ENCODE data around the gene XCR1.

XCR1 gene

GRCh38 chr3:45979378-45979777 lies 47.9 kb downstream of the XCR1 start:
- in situ Hi-C loops (cut with MboI; ENCODE audit: low sequenced_read_pairs): no loop called here

GRCh38 chr3:45978006-45978761 lies 49.1 kb downstream of the XCR1 start:
- Histone ChIP-seq H3K4me3 (no peak overlapping the region), H3K4me1 (no peaks in the 10 kb centered on the region), H3K9me3 (no peaks in the 10 kb centered on the region), H3K36me3 (replicated peaks) (peaks cover 77% of the 10 kb centered on the region), H3K27me3 (ENCODE audit: low read depth) (no peaks in the 10 kb centered on the region)
- no peak for DNase-seq (ENCODE audit: low spot score in 2 of 2)
- in situ Hi-C loops (cut with MboI; ENCODE audit: low sequenced_read_pairs): no loop called here

More at GRCh38 chr3:45979378-45979777, 47.9 kb downstream of the XCR1 start:
- peaks cover 87% of the 10 kb centered on the region for H3K36me3 ChIP-seq (replicated peaks)
- DNase-seq (ENCODE audit: low spot score in 2 of 2): no peak
- no peak overlapping the region for H3K4me3 ChIP-seq
- no peaks in the 10 kb centered on the region for H3K27me3 ChIP-seq (ENCODE audit: low read depth)
- no peaks in the 10 kb centered on the region for H3K9me3 ChIP-seq
- no peaks in the 10 kb centered on the region for H3K4me1 ChIP-seq

DNA sequence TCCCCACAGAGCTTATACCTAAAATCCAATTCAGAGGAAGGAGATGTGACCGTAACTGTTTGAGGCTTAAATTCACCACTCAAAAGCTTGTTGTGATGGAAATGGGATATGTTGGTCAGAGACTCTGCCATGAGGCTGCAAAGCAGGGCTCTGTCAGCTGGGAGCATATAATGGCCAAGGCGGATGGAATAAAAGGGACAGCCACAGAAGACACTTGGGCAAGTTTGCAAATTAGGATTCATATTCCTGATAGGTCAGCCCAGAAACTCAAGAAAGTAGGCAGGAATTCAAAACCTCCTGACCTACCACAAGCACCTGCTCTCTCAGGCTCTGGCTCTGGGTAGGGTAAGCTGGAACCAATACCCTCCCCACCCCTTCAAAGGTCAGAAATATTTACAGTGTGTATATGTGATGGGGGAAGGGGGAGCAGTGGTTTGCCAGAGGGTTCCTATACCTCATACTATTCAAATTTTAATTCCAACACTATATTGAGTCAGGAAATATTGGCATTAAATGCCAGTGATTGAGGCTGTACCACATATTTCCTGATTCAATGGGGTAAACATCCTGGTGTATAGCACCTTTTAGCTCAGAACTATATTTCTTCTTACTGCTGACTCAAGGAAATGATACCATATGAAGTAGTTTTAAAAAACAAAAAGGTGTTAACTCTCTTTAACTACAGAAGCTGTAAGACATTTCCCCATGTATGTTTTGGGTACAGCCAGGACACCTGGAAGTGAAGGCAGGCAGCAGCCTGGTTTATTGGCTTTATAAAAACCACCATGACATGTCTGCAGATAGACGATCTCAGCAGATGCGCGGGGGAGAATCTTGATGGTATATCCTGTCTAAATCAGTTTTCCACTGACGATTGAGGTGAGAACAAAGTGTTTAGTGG lies 50.8 kb downstream of the XCR1 start:
- no peaks in the 10 kb centered on the region for H3K27me3 ChIP-seq (ENCODE audit: low read depth)
- H3K4me1 ChIP-seq: no peaks in the 10 kb centered on the region
- peaks cover 66% of the 10 kb centered on the region for H3K36me3 ChIP-seq (replicated peaks)
- no peak for DNase-seq (ENCODE audit: low spot score in 2 of 2)
- H3K4me3 ChIP-seq: no peak overlapping the region
- H3K9me3 ChIP-seq: no peaks in the 10 kb centered on the region
- in situ Hi-C loops (cut with MboI; ENCODE audit: low sequenced_read_pairs): no loop called here

DNA sequence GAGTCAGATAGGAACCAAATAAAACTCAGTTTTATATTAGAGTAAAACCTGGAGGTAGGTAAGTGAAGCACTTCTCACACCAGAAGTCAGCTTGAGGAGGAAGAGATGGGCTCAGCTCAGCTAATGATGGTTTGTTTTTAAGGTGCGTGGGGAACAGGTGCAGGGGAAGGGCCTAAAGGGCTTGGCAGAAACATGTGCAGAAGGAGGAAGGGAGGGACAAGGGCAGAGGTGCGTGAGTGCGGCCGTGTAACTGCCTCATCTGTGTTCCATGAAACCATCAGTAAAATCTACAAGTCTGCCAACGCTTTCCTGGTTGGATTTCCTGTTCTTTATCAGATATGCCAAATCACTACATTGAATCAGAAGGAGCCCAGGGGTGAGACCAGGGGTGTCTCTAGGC lies 51.6 kb downstream of the XCR1 start:
- Histone ChIP-seq H3K9me3 (no peaks in the 10 kb centered on the region), H3K4me1 (no peaks in the 10 kb centered on the region), H3K27me3 (ENCODE audit: low read depth) (no peaks in the 10 kb centered on the region), H3K36me3 (replicated peaks) (peaks cover 58% of the 10 kb centered on the region), H3K4me3 (no peak overlapping the region)
- no peak for DNase-seq (ENCODE audit: low spot score in 2 of 2)
- in situ Hi-C loops (cut with MboI; ENCODE audit: low sequenced_read_pairs): no loop called here

DNA sequence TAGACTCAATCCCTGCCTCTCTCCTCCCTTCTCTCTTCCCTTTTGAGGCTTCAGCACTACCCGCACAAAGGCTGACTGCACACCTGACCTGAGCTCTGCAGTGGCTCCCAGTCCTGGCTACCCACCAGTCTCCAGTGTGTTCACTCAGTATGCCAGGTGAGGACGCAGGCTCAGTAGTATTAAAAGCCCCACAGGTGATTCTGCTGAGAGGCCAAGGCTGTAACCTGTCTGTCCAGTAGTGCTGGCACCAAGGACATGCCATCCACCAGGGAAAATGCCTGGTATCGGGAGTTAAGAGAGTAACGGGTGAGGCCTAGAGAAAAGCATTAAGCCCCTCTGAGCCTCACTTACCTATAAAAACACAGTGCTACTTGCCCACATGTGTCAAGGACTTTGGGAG lies 52.6 kb downstream of the XCR1 start:
- no peak for DNase-seq (ENCODE audit: low spot score in 2 of 2)
- Histone ChIP-seq H3K4me1 (no peaks in the 10 kb centered on the region), H3K4me3 (no peak overlapping the region), H3K9me3 (no peaks in the 10 kb centered on the region), H3K27me3 (ENCODE audit: low read depth) (no peaks in the 10 kb centered on the region), H3K36me3 (replicated peaks) (peaks cover 53% of the 10 kb centered on the region)
- in situ Hi-C loops (cut with MboI; ENCODE audit: low sequenced_read_pairs): no loop called here

DNA sequence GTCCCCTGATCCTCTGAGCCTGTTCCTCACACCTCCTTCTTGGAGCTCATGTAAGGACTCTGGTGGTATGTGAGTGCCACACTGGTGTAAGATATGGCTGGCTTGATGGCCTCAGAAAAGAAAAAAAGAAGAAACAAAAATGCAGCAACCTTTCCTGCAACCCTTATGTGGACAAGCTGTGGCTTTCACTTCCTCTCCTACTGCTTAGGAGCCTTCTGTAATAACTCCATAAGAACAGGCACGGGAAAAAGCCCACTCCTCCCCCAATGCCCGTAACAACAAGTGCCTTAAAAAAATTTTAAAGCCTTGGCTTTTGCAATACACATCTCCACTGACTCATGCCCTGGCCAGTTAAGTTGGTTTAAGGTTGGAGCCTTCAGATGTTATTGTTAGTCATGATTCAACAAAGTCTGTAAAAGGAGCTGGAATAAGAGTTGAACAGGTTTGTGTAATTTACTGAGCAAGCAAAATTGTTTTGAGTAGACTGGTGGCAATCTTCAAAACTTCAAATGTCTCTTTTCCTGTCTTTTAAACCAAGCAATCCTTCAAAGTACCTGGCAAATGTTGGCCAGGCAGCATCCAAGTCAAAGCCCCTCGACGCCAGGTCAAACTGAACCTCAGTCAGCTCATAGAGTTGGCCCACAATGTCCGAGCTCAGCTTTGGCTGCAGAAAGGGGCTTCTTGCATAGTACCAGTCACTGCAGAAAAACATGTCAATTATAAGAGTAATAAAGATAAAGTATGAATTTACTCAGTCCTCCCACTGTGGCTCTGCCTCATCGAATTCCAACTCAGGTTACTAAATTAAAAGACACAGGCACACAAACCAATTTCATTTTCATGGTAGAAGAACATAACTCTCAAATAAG lies 54.5 kb downstream of the XCR1 start:
- Histone ChIP-seq H3K36me3 (replicated peaks) (peaks cover 54% of the 10 kb centered on the region), H3K4me3 (no peak overlapping the region), H3K27me3 (ENCODE audit: low read depth) (no peaks in the 10 kb centered on the region), H3K9me3 (no peaks in the 10 kb centered on the region), H3K4me1 (no peaks in the 10 kb centered on the region)
- in situ Hi-C loops (cut with MboI; ENCODE audit: low sequenced_read_pairs): no loop called here
- DNase-seq (ENCODE audit: low spot score in 2 of 2): no peak

DNA sequence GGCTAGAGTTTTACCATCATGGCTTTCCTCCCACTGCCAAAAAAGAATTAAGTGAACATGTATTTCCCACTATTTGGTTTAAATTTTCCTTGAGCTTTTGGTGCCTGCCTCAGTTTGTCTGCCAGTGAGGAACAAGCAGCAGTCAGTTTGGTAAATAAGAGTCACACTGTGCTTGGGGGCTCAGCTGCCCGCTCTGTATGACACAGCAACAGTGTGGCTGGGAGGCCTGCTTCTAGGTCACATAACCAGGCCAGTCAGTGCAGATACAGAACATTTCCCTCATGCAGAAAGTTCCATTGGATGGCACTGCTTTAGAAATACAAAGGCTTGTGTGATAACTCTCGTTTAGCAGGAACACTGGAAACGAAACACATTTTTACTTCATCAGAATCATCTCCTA lies 57.3 kb downstream of the XCR1 start:
- Histone ChIP-seq H3K36me3 (replicated peaks) (peaks cover 54% of the 10 kb centered on the region), H3K9me3 (no peaks in the 10 kb centered on the region), H3K4me1 (no peaks in the 10 kb centered on the region), H3K27me3 (ENCODE audit: low read depth) (no peaks in the 10 kb centered on the region), H3K4me3 (no peak overlapping the region)
- DNase-seq (ENCODE audit: low spot score in 2 of 2): no peak
- in situ Hi-C loops (cut with MboI; ENCODE audit: low sequenced_read_pairs): no loop called here

- Histone ChIP-seq H3K9me3 (no peaks in the 10 kb centered on the region), H3K36me3 (replicated peaks) (peaks cover 61% of the 10 kb centered on the region), H3K27me3 (ENCODE audit: low read depth) (no peaks in the 10 kb centered on the region), H3K4me3 (no peak overlapping the region), H3K4me1 (no peaks in the 10 kb centered on the region)
- in situ Hi-C loops (cut with MboI; ENCODE audit: low sequenced_read_pairs): no loop called here
- DNase-seq (ENCODE audit: low spot score in 2 of 2): no peak
These were observed 58.2 kb downstream of the XCR1 start for GRCh38 chr3:45969116-45969515.

- no peaks in the 10 kb centered on the region for H3K4me1 ChIP-seq
- H3K4me3 ChIP-seq: no peak overlapping the region
- DNase-seq (ENCODE audit: low spot score in 2 of 2): no peak
- H3K9me3 ChIP-seq: no peaks in the 10 kb centered on the region
- in situ Hi-C loops (cut with MboI; ENCODE audit: low sequenced_read_pairs): no loop called here
- no peaks in the 10 kb centered on the region for H3K27me3 ChIP-seq (ENCODE audit: low read depth)
- H3K36me3 ChIP-seq (replicated peaks): peaks cover 65% of the 10 kb centered on the region
These were observed 58.6 kb downstream of the XCR1 start for GRCh38 chr3:45968706-45969105.

- Histone ChIP-seq H3K4me3 (no peak overlapping the region), H3K9me3 (no peaks in the 10 kb centered on the region), H3K4me1 (no peaks in the 10 kb centered on the region), H3K36me3 (replicated peaks) (peaks cover 68% of the 10 kb centered on the region), H3K27me3 (ENCODE audit: low read depth) (no peaks in the 10 kb centered on the region)
- no peak for DNase-seq (ENCODE audit: low spot score in 2 of 2)
- in situ Hi-C loops (cut with MboI; ENCODE audit: low sequenced_read_pairs): no loop called here
These were observed 59.1 kb downstream of the XCR1 start for GRCh38 chr3:45968149-45968548.

- Histone ChIP-seq H3K9me3 (no peaks in the 10 kb centered on the region), H3K4me3 (no peak overlapping the region), H3K27me3 (ENCODE audit: low read depth) (no peaks in the 10 kb centered on the region), H3K4me1 (no peaks in the 10 kb centered on the region), H3K36me3 (replicated peaks) (peaks cover 68% of the 10 kb centered on the region)
- in situ Hi-C loops (cut with MboI; ENCODE audit: low sequenced_read_pairs): no loop called here
- DNase-seq (ENCODE audit: low spot score in 2 of 2): no peak
These were observed 59.6 kb downstream of the XCR1 start for GRCh38 chr3:45967724-45968123.

Data from HAP-1 (cell line).